Embryonic facial prominence (tissue), 1 donor: ENCODE data around the gene ADAM17.

ENCODE experiments used
- DNase-seq: peaks from one replicate; pipeline ENCODE4 v3.0.0-alpha.2; 2016; ENCODE audit errors: extremely low spot score

Gene ADAM17

GRCh38 chr2:9471206-9471605 is 84.4 kb downstream of the ADAM17 start:
- no peak for DNase-seq

GRCh38 chr2:9467687-9468086 is 87.9 kb downstream of the ADAM17 start:
- DNase-seq = no peak

GRCh38 chr2:9466147-9466683 is 89.4 kb downstream of the ADAM17 start:
- DNase-seq = no peak

- DNase-seq = no peak
Observed at GRCh38 chr2:9465170-9465569, 90.5 kb downstream of the ADAM17 start.

- DNase-seq = no peak
Observed at GRCh38 chr2:9463698-9464034, 92.0 kb downstream of the ADAM17 start.

- DNase-seq = no peak
Observed at GRCh38 chr2:9462886-9463697, 92.5 kb downstream of the ADAM17 start.

- no peak for DNase-seq
Observed at GRCh38 chr2:9462313-9462712, 93.3 kb downstream of the ADAM17 start.

GRCh38 chr2:9461079-9461478 is 94.6 kb downstream of the ADAM17 start:
- no peak for DNase-seq

GRCh38 chr2:9460441-9461017 is 95.1 kb downstream of the ADAM17 start:
- DNase-seq = no peak

- no peak for DNase-seq
Observed at GRCh38 chr2:9451231-9451630, 104.4 kb downstream of the ADAM17 start.

- DNase-seq = no peak
Observed at GRCh38 chr2:9445089-9445488, 110.5 kb downstream of the ADAM17 start.

- no peak for DNase-seq
Observed at GRCh38 chr2:9443526-9443925, 112.1 kb downstream of the ADAM17 start.

GRCh38 chr2:9441556-9441955 is 114.1 kb downstream of the ADAM17 start:
- no peak for DNase-seq

- DNase-seq = no peak
Observed at GRCh38 chr2:9440058-9440727, 115.4 kb downstream of the ADAM17 start.

- DNase-seq = no peak
Observed at GRCh38 chr2:9439536-9439935, 116.1 kb downstream of the ADAM17 start.
